ENCODE results near the gene HOXA7.

Gene HOXA7

DNA sequence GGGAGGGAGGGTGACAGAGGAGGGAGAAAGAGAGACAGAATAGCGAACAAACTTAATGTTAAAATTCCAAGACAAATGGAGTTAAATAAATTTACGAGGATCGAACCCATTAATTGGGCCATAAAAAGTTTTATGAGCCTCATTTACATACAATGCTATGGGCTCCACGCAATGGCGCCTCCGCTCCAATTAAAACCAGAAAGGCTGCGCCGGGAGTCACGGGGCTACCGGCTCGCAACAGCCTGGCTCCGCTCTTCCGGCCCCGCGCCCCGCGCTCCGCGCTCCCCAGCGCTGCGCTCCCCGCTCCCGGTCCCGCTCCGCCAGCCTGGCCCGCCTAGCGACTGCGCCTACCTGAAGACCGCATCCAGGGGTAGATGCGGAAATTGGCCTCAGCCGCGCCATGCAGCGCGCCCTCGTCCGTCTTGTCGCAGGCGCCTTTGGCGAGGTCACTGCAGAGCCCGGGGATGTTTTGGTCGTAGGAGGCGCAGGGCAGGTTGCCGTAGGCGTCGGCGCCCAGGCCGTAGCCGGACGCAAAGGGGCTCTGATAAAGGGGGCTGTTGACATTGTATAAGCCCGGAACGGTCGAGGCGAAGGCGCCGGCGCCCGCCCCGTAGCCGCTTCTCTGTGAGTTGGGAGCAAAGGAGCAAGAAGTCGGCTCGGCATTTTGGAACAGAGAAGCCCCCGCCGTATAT lies 513 bp downstream of the HOXA7 start:
- H3K27ac ChIP-seq: peak overlapping the region; percentile 99

DNA sequence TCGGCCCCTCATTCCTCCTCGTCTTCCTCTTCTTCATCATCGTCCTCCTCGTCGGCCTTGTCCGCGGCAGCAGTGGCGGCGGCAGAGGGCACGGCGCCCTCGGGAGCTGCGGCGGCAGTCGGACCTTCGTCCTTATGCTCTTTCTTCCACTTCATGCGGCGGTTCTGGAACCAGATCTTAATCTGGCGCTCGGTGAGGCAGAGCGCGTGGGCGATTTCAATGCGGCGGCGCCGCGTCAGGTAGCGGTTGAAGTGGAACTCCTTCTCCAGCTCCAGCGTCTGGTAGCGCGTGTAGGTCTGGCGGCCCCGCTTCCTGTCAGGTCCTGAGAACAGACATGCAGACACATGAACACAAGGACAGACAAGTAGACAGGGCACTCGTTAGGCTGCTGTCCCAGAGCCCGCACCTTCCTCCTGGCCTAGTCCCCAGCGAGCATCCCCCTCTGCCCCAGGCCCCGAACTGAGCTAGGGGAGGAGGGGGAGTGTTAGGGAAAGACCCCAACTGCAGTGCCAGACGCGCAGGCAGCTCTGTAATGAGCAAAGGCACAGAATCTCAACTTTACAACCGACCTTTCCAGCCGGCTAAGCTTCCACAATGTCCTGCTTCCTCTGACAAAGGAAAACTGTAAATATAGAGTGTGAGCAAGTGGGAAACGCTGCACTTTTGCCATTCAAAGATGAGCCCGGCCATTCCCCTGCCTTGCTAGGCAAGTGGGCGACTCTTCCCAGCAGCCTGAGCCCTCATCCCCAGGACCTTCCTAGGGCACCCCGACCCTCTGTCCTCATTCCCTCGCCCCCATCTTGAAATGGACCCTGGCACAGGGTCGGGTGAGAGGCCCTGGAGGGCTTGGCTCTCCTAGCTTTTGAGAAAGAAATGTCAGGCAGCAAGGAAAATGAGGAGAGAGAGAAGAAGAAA lies 1.3 kb downstream of the HOXA7 start:
- H3K27ac ChIP-seq: peak overlapping the region; percentile 99
- TF ChIP-seq, protein P1, sequence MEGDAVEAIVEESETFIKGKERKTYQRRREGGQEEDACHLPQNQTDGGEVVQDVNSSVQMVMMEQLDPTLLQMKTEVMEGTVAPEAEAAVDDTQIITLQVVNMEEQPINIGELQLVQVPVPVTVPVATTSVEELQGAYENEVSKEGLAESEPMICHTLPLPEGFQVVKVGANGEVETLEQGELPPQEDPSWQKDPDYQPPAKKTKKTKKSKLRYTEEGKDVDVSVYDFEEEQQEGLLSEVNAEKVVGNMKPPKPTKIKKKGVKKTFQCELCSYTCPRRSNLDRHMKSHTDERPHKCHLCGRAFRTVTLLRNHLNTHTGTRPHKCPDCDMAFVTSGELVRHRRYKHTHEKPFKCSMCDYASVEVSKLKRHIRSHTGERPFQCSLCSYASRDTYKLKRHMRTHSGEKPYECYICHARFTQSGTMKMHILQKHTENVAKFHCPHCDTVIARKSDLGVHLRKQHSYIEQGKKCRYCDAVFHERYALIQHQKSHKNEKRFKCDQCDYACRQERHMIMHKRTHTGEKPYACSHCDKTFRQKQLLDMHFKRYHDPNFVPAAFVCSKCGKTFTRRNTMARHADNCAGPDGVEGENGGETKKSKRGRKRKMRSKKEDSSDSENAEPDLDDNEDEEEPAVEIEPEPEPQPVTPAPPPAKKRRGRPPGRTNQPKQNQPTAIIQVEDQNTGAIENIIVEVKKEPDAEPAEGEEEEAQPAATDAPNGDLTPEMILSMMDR (IDR thresholded peaks at IDR 0.05): no peak
- TF ChIP-seq ZFX (IDR thresholded peaks at IDR 0.05; ENCODE audit: borderline replicate concordance): no peak

More for the DNA sequence above, 513 bp downstream of the HOXA7 start:
- no peak for TF ChIP-seq ZFX (IDR thresholded peaks at IDR 0.05; ENCODE audit: borderline replicate concordance)
- TF ChIP-seq, protein P1 (IDR thresholded peaks at IDR 0.05): peak; percentile 20; the same call in 1 of the 2 replicates

DNA sequence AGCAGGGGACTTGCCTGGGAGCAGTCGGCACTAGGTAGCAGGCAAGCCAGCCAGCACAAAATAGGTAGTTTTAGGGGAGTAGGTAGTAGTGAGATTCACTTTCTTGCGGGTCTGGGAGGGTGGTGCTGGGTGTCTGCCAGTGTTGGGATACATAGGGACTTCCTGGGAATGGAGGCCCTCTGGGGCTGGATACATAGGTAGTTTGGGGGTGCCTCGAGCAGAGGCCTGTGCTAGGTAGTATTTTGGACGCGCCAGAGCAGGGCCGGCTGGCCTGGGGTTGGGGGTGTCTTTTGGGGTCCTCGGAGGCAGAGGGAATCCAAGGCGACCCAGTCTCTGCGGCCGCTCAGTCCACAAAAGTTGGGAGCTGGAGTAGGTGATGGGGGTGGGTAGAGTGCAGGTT lies 2.1 kb downstream of the HOXA7 start:
- H3K27ac ChIP-seq: peak overlapping the region; percentile 99
- TF ChIP-seq, protein P1 (IDR thresholded peaks at IDR 0.05): no peak
- no peak for TF ChIP-seq ZFX (IDR thresholded peaks at IDR 0.05; ENCODE audit: borderline replicate concordance)

DNA sequence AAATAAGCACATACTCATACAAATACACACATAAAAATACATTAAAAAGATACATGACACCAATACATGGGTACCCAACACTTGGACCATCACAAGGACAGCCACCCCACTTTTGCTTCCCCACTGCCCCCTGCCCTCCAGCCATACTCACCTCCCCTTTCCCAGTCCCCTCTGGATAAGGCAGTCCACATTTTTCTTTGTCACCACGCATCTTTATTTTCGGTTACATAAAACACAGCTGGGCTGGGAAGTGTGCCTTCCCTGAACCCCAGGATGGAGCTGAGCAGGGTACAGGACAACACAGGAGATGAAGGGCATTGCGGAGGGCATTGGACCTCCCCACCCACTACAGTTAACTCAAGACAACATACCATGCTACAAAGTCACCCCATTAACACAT lies 2.9 kb downstream of the HOXA7 start:
- no peak for TF ChIP-seq ZFX (IDR thresholded peaks at IDR 0.05; ENCODE audit: borderline replicate concordance)
- TF ChIP-seq, protein P1 (IDR thresholded peaks at IDR 0.05): no peak
- peak overlapping the region; percentile 99 for H3K27ac ChIP-seq

DNA sequence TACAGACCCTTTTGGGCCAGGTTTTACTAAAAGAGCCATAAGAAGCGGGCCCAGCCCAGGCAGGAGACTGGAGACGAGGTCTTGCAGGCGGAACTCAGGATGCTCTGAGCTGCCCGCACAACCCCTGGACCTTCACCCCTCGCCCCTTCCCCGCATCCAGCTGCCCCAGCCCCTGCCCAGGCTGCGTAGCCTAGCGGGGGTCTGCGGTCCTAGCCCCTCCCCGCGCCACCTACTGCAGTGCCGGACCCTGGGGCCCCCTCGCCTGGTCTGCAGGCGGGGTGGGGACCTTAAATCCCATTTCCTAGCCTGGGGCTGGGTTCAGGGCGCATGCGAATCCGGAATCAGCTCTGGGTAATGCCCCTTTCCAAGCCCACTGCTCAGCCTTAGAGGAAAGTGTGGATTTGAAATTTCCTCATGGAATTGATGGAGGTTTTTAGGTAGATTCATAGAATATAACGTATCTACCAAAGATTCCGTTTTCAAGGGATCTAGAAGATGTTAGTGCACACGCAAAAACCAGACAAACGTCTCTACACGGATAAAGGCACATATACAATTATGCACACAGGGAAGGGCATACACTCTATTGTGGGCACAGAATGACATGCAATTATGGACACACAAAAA lies 3.5 kb downstream of the HOXA7 start:
- TF ChIP-seq, protein P1 (IDR thresholded peaks at IDR 0.05): no peak
- no peak for TF ChIP-seq ZFX (IDR thresholded peaks at IDR 0.05; ENCODE audit: borderline replicate concordance)
- peak overlapping the region; percentile 99 for H3K27ac ChIP-seq

DNA sequence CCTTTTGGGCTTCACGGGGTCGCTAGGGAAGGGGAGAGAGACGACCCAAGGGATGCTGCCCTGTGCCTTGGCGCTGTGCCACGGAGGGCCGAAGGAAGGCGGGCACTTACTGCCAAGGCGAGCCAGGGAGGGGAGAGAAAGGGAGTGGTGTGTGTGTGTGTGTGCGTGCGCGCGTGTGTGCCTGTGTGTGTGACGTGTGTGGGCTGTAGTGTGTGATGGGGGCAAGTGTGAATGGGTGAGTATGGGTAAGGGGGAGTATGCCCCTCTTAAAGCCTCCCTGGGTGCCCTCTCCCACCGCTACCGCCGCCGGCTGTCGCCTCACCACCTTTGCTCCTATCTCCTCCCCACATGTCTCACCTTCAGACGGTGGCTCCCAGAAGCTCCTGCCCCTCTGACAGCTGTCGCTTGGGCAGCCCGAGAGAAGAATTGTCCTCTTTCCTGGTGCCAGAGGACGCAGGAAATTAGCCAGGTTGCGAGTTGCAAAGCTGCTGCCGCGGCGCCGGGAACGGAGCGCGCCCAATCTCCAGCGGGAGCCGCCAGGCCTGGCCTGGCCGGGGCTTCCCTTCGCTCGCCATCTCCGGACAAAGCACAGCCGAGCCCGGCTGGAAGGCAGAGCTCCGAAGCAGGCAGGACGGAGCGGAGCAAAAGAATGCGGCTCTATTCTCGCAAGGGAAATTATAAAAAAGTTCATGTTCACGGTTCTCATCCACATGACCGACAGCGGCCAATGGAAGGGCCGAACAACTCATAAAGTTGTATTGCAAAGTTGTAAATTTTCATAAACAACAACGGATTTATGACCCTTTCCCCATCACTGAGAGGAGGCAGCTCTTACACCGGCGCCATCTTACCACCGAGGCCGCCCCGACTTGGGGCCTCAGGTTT lies 4.3 kb downstream of the HOXA7 start, which contains the start of gene HOXA3:
TSS of gene HOXA3 (minus strand) at position 653 of the 885 bp plus-strand sequence. CDS start 41,943 bp downstream, outside the sequence.
- H3K27ac ChIP-seq: peak within 1 kb of the TSS; percentile 99
- TF ChIP-seq, protein P1 (IDR thresholded peaks at IDR 0.05): no peak
- TF ChIP-seq ZFX (IDR thresholded peaks at IDR 0.05; ENCODE audit: borderline replicate concordance): no peak
